ENCODE data around the gene PAX4. TPM values are rescaled to one million over a fixed set of nuclear protein-coding genes. Genes with fewer than 3 reads are reported as not detected.

The PAX4 gene
- total and polyA plus RNA-seq, 2 donors = not detected

Other genes starting within 250 kb of the PAX4 start
- 42.5 TPM for gene ZNF800, start 225.4 kb downstream of the PAX4 start, total RNA-seq
- 9.8 TPM for gene ZNF800, start 225.4 kb downstream of the PAX4 start, polyA plus RNA-seq
- 9.5 TPM for gene GCC1, start 32.5 kb downstream of the PAX4 start, total RNA-seq
- gene GCC1, start 32.5 kb downstream of the PAX4 start, polyA plus RNA-seq = 10.4 TPM
- gene ARF5, start 29.7 kb downstream of the PAX4 start, total RNA-seq = 66.0 TPM
- gene ARF5, start 29.7 kb downstream of the PAX4 start, polyA plus RNA-seq = 187 TPM
- 0.85 TPM for gene FSCN3, start 24.4 kb downstream of the PAX4 start, total RNA-seq
- gene FSCN3, start 24.4 kb downstream of the PAX4 start, polyA plus RNA-seq = 0.14 TPM
- gene SND1, start 34.1 kb upstream of the PAX4 start, total RNA-seq = 89.8 TPM
- 102 TPM for gene SND1, start 34.1 kb upstream of the PAX4 start, polyA plus RNA-seq